HL-60 (cell line): ENCODE measurements around the gene CAST.

ENCODE experiments used
- DNase-seq, 2 experiments: peaks; one replicate each; pipeline ENCODE4 v3.0.0-alpha.2; 2010 to 2020; ENCODE audit warnings: low read depth in 1 of 2, low spot score in 1 of 2
- H3K27ac ChIP-seq: fragments of 250-450 bp; sonication (Bioruptor Pico); replicated peaks from 2 replicates; pipeline ENCODE4 v1.5.1; 2020; ENCODE audit warnings: mild to moderate bottlenecking, moderate library complexity
- H3K27me3 ChIP-seq: fragments of 250-450 bp; sonication (Bioruptor Pico); 2 replicates; pipeline ENCODE4 v1.5.1; 2021; ENCODE audit warnings: mild to moderate bottlenecking, moderate library complexity; ENCODE audit not compliant: insufficient read depth, poor library complexity, severe bottlenecking
- H3K4me3 ChIP-seq: replicated peaks from 2 replicates; pipeline ENCODE4 v1.5.1; 2011; ENCODE audit warnings: mild to moderate bottlenecking, control low read depth, low read length; ENCODE audit not compliant: insufficient read depth
- GABPA ChIP-seq: IDR thresholded peaks from 2 replicates; pipeline ENCODE4 v1.6.1; 2012; ENCODE audit warnings: low read depth
- POLR2AphosphoS5 ChIP-seq: IDR thresholded peaks from 2 replicates; pipeline ENCODE4 v1.6.1; 2012; ENCODE audit warnings: low read depth
- SPI1 ChIP-seq: IDR thresholded peaks from 2 replicates; pipeline ENCODE4 v1.6.1; 2012; ENCODE audit warnings: low read depth, mild to moderate bottlenecking, borderline replicate concordance
- TF ChIP-seq, protein P1 (sequence below): IDR thresholded peaks from one replicate; pipeline ENCODE4 v1.5.1; 2011; ENCODE audit warnings: low read length, control low read depth, inconsistent platforms; ENCODE audit not compliant: insufficient read depth
- TF ChIP-seq, protein P2 (sequence below): IDR thresholded peaks from 2 replicates; pipeline ENCODE4 v1.6.1; 2012; ENCODE audit warnings: low read depth; ENCODE audit not compliant: insufficient replicate concordance

The CAST gene

DNA sequence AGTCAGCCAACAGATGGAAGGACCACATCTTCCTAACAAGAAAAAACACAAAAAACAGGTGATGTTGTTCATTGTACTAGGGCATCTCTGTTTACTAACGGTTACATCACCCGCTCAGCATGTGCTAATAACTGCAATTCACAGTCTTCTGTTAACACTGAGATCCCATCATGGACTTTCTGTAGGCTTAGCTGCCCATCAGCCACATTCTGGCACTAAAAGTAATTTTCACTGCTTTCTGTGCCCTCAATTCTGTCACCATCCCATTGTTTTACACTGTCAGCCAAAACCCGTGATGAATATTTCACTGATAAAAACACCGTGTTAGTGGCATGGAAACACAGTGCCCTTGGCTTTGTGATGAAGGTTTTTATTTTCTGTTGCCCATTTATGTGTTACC, 64.6 kb downstream of the CAST start:
- no peak overlapping the region for H3K27ac ChIP-seq
- TF ChIP-seq SPI1 (no peak), POLR2AphosphoS5 (no peak), GABPA (no peak)
- TF ChIP-seq, protein P1, sequence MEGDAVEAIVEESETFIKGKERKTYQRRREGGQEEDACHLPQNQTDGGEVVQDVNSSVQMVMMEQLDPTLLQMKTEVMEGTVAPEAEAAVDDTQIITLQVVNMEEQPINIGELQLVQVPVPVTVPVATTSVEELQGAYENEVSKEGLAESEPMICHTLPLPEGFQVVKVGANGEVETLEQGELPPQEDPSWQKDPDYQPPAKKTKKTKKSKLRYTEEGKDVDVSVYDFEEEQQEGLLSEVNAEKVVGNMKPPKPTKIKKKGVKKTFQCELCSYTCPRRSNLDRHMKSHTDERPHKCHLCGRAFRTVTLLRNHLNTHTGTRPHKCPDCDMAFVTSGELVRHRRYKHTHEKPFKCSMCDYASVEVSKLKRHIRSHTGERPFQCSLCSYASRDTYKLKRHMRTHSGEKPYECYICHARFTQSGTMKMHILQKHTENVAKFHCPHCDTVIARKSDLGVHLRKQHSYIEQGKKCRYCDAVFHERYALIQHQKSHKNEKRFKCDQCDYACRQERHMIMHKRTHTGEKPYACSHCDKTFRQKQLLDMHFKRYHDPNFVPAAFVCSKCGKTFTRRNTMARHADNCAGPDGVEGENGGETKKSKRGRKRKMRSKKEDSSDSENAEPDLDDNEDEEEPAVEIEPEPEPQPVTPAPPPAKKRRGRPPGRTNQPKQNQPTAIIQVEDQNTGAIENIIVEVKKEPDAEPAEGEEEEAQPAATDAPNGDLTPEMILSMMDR = no peak
- TF ChIP-seq, protein P2, sequence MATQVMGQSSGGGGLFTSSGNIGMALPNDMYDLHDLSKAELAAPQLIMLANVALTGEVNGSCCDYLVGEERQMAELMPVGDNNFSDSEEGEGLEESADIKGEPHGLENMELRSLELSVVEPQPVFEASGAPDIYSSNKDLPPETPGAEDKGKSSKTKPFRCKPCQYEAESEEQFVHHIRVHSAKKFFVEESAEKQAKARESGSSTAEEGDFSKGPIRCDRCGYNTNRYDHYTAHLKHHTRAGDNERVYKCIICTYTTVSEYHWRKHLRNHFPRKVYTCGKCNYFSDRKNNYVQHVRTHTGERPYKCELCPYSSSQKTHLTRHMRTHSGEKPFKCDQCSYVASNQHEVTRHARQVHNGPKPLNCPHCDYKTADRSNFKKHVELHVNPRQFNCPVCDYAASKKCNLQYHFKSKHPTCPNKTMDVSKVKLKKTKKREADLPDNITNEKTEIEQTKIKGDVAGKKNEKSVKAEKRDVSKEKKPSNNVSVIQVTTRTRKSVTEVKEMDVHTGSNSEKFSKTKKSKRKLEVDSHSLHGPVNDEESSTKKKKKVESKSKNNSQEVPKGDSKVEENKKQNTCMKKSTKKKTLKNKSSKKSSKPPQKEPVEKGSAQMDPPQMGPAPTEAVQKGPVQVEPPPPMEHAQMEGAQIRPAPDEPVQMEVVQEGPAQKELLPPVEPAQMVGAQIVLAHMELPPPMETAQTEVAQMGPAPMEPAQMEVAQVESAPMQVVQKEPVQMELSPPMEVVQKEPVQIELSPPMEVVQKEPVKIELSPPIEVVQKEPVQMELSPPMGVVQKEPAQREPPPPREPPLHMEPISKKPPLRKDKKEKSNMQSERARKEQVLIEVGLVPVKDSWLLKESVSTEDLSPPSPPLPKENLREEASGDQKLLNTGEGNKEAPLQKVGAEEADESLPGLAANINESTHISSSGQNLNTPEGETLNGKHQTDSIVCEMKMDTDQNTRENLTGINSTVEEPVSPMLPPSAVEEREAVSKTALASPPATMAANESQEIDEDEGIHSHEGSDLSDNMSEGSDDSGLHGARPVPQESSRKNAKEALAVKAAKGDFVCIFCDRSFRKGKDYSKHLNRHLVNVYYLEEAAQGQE = no peak
- no peak overlapping the region for H3K4me3 ChIP-seq
- no peaks in the 10 kb centered on the region for H3K27me3 ChIP-seq
- DNase-seq = no peak

DNA sequence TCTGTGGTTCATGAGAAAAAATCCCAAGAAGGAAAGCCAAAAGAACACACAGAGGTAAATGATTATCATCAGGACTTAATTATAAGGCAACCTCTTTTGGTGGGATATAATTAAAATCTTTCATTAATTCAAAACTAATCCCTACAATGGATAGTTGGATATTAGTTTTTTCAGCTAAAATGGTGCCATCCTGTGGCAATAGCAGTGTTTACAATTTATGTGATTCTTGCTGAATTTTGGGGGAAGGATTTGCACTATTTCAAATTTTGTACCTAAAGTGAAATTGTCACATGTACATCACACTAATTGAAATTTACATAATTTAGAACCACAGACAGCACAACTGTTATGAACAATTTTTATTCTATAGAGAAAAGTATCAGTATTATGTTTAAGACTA, 67.0 kb downstream of the CAST start:
- Histone ChIP-seq H3K27ac (no peak overlapping the region), H3K4me3 (no peak overlapping the region), H3K27me3 (no peaks in the 10 kb centered on the region)
- TF ChIP-seq POLR2AphosphoS5 = no peak
- TF ChIP-seq, protein P2 = no peak
- DNase-seq = no peak

DNA sequence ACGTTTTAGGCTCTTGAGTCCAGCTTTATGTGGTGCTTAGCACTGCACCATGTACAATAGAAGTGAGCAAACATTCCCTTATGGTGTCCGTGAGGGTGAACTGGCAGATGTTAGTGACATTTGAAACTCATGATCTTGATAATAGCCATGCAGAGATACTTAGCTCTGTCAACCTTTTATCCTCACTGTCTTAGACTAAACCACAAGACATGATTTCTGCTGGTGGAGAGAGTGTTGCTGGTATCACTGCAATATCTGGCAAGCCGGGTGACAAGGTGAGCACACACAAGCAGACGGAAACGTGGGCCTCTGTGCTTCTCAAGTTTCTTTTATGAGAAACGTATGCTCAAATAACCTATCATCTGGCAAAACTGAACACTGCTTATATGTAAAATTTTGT, 68.4 kb downstream of the CAST start:
- H3K27me3 ChIP-seq = no peaks in the 10 kb centered on the region
- TF ChIP-seq POLR2AphosphoS5 (no peak), SPI1 (no peak), GABPA (no peak)
- TF ChIP-seq, protein P2 = no peak
- TF ChIP-seq, protein P1 = no peak
- no peak overlapping the region for H3K27ac ChIP-seq
- DNase-seq = no peak
- H3K4me3 ChIP-seq = no peak overlapping the region
